T47D (cell line): ENCODE data around the gene SLX9.

Experiments
- DNase-seq, 2 experiments: peaks; one replicate each; pipeline versions ENCODE4 v3.0.0 to v3.0.0-alpha.2; 2011 to 2012; ENCODE audit warnings: low read depth in 1 of 2, low spot score in 1 of 2
- JUND ChIP-seq: IDR thresholded peaks from 2 replicates; pipeline ENCODE4 v1.6.1; 2012; ENCODE audit warnings: low read depth
- in situ Hi-C: cut with HindIII; loops from 2 replicates; pipeline ENCODE4 v1.10.0; 2016; ENCODE audit warnings: low sequenced_read_pairs, low pct_unique_long_range_greater_than_20kb

SLX9 gene

DNA sequence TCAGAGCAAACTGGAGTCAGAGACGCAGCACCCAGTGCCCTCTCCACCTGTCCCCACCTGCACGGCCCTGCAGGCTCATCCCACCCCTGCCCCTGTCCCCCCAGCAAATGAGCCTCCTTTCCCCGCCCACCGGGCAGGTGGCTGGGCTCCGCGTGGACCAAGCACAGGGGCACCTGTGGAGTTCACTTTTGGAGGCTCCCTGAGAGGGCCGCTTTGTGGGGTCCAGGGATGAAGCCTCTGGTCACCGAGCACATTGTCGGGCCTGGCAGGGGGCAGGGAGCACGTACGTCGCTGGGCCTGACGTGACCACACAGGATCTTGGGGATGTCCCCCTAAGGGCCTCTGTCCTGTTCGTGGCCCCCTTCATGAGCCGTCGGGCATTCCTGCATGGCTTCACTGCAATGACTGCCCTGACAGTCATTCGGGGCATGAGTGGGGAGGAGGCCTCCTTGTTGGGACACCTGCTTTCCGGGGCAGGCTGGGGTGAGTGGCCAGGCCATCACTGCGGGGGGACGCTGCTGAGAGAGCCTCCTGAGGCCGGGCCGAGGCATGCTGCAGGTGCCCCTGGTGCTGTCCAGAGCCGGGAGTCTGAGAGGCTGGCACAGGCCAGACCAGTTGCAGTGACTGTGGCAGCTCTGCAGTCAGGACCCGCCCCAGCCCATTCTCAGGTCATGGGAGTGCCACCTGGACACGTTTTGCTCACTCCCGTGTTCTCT, 19.7 kb downstream of the SLX9 start:
- in situ Hi-C loops, result no loop called here
- TF ChIP-seq JUND, result no peak
- no peak for DNase-seq

DNA sequence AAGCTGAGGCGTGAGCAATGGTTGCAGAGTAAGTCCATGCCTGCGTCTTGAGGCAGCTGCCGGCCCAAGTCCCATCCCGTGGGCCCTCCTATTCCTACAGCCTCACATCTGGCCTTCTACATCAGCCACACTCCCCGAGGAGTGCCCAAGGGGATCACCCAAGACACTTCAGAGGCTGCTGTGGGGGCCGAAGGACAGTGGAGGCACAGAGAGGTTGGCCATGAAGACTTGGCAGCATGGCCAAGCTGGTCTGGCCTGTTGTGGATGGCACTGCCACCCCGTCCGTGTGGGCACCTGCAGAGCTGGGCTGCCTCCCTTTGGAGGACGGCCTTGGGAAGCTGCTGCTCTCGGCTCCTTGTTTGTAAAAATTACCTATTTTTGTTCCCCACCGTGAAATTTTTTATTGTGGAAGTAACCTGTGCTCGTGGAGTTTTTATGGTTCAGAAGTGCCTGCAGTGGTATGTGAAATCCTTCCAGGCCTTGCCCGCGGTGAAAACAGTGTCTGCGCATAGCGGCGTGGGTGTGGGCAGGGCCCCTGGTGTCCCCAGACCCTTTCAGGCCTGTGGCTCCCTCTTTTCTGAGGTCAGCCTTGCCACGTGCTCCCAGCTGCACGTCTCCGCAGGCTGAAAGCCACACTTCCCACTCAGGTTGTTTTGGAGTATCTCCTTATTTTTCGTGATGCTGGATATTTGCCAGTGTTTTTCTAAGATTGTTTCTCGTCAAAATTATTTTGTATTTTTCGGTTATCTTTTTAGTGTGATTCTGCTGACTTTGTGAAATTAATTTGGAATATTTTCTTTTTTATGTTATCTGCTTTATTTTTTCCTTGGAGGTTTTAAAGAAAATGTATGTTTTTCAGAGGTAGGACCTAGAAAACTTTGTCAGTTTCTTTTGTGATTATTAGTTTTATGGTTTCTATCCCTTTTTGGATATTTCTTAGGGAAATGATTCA, 20.6 kb downstream of the SLX9 start:
- no peak for DNase-seq
- in situ Hi-C loops, result no loop called here
- no peak for TF ChIP-seq JUND

GRCh38 chr21:44962403-44962966, 22.7 kb downstream of the SLX9 start:
- DNase-seq, result no peak
- in situ Hi-C loops, result no loop called here
- TF ChIP-seq JUND, result no peak

- DNase-seq, result no peak
- in situ Hi-C loops, result no loop called here
- TF ChIP-seq JUND, result no peak
Observed at GRCh38 chr21:44964381-44964780, 24.6 kb downstream of the SLX9 start.

DNA sequence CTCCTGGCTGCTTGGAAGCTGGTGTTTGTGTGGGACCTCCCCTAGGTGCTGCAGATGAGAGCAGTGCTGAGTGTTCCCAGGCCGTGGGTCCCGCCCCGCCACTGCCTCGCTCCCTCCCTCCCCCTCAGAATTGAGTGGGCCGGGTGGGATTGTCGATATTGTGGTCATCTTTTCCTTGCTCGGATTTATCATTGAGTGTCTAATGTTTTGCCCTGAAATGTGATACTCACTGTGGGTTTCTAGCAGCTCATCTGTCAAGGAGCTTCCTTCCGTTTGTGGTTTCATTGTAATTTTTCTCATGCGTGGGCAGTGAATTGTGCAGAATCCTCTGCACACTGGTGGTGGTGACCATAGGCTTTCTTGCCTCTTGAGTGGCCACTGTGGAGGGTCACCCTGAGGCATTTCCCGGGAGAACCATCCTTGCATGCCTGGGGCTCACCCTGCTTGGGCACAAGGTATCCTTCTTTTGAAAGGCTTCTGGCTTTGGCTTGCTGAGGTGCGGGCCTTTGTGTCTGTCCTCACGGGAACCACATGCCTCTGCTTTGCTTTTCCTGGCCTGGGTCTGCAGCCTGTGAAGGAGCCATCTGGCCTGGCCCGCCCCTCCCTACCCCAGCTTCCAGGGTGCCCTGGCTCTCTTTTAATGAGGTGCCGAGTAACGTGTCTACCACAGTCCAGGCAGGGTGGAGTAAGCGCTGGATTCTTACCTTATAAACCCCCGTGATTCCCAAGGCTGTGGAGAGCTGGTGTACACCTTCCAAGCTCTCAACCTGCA, 25.6 kb downstream of the SLX9 start:
- no peak for TF ChIP-seq JUND
- in situ Hi-C loops, result no loop called here
- no peak for DNase-seq

DNA sequence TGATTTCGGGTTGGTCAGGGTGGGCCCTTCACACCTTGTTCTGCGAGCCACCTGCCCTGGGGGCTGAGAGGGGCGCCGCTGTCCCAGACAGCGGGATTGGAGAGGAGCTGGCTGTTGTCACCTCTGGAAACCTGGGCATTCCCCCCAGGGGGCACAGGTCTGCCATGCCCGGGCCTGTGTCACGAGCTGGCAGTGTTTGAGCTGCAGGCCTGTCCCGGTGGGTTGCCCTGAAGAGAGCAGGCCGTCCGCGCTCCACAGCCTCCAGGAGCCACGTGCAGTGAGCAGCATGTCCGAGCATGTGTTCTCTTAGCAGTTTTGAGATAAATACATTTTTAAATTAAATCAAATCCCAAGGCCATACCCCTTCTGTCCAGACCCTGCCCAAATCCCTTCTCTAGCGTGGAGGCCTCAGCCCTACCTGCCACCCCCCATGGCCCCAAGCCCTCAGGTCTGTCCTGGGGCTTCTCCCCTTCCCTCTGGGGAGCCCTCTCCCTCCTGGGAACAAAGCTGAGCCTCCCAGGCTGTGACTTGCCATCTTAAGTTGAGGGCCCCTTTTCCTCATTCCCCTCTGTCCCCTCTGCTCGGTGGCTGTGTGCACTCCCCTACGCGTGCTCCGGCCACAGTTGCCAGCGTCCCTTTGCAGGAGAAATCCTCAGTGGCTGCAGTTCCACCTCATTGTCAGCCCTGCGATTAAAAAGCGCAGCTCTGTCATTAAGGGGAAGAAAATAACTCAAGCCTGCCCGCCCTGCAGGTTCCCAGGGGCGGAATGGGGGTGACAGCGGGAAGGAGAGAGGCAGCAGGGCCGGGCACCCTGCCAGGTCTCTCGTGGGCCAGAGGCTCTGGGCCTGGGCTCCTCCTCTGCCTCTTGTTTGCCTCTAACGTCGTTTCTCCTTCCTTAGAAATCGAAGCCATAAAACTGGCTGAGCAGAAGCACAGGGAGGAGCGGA, 26.6 kb downstream of the SLX9 start:
- DNase-seq, result no peak
- in situ Hi-C loops, result no loop called here
- no peak for TF ChIP-seq JUND

GRCh38 chr21:44967082-44968047, 27.5 kb downstream of the SLX9 start:
- in situ Hi-C loops, result no loop called here
- TF ChIP-seq JUND, result no peak
- DNase-seq, result no peak

DNA sequence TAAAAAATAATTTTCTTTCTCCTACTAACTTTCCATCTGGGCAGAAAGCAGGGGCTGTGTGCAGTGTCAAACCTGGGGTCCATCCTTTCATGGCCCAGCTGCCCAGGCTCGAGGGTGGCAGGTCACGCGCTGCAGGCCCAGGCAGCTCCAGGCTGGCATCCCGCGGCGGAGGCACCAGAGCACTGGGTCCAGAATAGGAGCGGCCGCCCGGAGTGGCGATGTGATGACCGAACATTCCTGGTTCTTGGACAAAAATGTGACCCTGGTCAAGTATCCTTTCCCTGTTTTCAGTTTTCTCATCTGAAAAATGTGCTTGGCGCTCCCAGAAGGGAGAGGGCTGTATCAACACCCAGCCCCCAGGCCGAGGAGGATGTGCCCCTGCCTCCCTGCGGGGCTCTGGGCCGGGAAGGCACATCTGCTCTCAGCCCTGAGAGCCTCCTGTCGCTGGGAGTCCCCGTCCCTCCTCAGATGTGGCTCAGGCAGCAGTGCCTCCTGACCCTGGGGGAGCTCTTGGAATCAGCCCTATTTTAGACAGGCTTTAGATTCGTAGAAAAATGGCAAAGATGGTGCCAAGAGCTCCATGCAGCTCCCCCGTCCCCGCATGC, 29.3 kb downstream of the SLX9 start:
- DNase-seq, result no peak
- no peak for TF ChIP-seq JUND
- in situ Hi-C loops, result no loop called here

GRCh38 chr21:44969931-44970755, 30.3 kb downstream of the SLX9 start:
- no peak for DNase-seq
- in situ Hi-C loops, result no loop called here
- no peak for TF ChIP-seq JUND
